HG02970 (cell line): ENCODE measurements around the gene PRR35.

Experiments
- ATAC-seq: cut with Tn5 transposase; IDR thresholded peaks from one replicate; pipeline ENCODE4 v1.9.1; 2021; ENCODE audit warnings: mild to moderate bottlenecking, moderate library complexity, moderate number of reproducible peaks; ENCODE audit not compliant: unreplicated experiment, low FRiP score

Gene PRR35

DNA sequence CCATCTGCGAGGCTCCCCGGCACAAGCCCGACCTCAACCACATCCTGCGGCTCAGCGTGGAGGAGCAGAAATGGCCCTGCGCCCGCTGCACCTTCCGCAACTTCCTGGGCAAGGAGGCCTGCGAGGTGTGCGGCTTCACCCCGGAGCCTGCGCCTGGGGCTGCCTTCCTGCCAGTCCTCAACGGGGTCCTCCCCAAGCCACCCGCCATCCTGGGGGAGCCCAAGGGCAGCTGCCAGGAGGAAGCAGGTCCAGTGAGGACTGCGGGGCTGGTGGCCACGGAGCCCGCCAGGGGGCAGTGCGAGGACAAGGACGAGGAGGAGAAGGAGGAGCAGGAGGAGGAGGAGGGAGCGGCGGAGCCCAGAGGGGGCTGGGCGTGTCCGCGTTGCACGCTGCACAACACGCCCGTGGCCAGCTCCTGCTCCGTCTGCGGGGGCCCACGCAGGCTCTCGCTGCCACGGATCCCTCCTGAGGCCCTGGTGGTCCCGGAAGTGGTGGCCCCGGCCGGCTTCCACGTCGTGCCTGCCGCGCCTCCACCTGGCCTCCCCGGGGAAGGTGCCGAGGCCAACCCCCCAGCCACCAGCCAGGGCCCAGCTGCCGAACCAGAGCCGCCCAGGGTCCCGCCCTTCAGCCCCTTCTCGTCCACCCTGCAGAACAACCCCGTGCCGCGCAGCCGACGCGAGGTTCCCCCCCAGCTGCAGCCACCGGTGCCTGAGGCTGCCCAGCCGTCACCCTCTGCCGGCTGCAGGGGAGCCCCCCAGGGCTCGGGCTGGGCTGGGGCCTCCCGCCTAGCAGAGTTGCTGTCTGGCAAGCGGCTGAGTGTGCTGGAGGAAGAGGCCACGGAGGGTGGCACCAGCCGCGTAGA is 13.1 kb upstream of the PRR35 start:
- ATAC-seq = no peak

DNA sequence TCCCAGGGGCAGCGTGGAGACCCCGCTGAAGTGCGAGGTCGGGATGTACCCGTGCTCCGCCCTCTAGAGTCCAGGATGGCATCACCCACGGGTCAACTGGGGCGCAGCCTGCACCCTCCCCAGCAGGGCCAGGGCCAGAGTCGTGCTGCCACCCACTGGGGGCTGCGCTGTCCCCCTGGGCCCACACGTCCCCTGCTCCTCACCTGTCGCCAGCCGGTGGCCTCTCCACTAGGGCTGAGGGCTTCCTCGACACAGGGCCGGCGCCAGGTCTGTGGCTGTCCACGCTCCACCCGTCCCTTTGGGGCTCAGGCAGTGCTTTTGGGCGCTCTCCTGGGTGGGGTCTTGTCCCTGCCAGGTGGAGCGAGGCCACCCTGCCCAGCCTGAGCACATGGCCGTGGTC is 11.6 kb upstream of the PRR35 start:
- ATAC-seq = no peak

DNA sequence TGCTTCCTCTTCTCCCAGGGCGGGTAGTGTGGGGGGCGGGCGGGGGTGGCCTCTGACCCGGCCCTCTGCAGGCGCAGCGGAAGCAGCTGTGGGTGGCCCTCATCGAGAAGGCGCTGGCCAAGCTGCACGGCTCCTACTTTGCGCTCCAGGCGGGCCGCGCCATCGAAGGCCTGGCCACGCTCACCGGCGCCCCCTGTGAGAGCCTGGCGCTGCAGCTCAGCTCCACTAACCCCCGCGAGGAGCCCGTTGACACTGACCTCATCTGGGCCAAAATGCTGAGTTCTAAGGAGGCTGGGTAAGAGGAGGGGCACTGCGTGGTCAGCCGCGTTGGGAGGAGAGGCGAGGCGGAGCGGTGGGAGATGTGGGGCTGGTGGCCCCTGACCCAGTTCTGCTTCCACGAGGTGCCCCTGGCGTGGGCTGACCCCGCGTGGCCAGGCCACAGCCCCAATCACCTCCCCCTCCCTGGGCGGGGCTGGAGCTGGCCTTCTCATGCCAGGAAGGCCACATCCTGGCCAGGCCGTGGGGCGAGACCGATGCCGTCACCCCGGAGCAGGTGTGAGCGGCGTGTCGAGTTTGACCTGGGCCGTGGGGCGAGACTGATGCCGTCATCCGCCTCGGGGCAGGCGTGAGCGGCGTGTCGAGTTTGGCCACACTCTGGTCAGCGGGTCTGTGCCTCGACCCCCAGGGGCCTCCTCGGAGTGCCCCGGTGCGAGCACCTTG is 10.5 kb upstream of the PRR35 start:
- ATAC-seq = no peak

DNA sequence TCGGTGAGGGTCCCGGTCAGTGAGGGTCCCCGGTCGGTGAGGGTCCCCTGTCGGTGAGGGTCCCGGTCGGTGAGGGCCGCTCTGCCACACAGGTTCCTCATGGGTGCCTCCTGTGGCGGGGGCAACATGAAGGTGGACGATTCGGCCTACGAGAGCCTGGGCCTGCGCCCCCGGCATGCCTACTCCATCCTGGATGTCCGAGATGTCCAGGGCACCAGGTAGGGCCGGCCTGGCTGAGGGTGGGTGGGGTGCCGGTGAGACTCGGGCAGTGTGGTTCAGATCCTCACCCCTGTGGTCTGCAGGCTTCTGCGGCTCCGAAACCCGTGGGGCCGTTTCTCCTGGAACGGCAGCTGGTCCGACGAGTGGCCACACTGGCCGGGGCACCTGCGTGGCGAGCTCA is 9.0 kb upstream of the PRR35 start:
- ATAC-seq = no peak

DNA sequence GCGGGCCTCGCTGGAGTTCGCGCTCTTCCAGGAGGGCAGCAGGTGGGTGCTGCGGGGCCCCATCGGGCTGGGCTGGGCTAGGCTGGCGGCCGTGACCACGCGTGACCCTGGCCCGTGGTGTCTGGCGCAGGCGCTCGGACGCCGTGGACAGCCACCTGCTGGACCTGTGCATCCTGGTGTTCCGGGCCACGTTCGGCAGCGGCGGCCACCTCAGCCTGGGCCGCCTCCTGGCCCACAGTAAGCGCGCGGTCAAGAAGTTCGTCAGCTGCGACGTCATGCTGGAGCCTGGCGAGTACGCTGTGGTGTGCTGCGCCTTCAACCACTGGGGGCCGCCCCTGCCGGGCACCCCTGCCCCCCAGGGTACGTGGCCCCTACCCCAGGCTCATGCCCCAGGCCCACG is 8.0 kb upstream of the PRR35 start:
- ATAC-seq = no peak

DNA sequence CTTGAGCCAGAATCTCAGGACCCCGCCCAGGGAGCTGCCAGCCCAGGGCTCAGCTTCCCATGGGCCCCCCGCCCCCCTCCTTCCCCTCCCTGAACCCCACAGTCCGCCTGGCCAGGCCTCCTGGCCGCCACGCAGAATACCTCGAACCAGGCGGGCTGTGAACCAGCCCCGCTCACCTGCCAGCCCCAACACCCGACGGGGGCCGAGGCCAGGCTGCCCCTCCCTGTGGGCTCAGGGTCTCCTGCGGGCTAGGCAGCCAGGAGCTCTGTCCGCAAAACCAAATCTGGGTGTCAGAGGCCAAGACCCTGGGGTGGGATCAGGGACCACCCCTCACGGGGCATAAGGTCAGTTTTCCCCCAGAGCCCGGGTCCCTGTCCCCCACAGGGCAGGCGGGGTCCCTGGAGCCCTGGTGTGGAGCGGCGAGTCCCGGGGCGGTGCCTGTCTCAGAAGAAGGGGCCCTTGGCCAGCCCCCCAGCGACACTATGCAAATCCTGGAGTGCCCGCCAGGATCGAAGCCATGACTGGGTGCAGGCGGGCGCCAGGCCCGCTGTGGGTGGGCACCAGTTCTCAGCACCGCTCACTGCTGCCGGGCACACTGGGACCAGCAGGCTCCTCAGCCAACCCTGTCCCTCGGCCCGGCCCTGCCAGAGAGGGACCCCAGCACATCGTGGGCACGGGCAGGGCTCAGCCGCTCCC is 6.4 kb upstream of the PRR35 start:
- ATAC-seq = no peak

DNA sequence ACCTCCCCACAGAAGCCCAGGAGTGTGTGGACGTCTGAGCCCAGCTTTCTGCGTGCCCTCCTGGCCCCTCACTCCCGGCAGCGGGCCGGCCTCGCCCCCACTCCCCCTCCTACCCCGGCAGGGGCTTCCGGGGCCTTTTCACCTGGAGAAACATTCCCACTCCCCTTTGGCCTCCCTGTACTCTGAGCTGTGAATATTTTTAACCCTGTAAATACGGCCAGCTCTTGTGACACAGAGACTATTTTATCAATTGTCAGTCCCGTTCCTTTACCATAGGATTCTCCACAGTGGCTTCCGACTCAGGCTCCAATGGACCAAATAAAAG is 5.9 kb upstream of the PRR35 start:
- ATAC-seq = no peak

DNA sequence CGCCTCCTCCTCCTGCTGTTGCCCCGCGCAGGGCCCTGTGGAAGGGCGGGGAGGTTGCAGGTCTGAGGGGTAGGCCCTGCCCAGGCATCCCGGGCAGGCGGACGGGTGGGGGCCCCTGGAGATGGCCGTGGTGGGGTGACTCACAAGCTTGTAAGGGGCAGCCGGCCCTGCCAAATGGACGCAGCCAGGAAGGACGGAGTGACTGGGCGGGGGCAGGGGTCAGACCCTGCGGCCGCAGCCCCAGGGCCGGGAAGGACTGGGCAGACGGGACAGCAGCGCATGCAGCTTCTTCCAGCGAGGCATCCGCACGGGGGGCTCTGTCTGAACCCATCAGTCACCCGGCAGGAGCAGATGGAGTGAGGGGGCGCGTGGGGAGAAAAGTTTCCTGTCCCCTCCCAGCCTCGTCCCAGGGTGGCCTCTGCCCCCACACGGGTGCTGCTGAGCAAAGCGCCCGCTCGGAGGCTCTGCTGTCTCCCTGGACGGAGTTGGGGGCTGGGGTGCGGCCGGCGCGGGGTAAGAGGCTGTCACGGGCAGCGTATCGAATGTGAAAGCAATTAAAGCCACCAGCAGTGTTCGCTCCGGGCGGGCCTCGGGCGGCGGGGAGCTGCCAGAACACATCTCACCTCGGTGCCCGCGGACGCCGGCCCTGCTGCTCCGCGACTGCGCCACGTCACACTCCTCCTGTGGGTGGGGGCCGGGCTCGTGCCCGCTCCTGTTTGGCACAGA is 5.4 kb upstream of the PRR35 start:
- ATAC-seq = no peak

DNA sequence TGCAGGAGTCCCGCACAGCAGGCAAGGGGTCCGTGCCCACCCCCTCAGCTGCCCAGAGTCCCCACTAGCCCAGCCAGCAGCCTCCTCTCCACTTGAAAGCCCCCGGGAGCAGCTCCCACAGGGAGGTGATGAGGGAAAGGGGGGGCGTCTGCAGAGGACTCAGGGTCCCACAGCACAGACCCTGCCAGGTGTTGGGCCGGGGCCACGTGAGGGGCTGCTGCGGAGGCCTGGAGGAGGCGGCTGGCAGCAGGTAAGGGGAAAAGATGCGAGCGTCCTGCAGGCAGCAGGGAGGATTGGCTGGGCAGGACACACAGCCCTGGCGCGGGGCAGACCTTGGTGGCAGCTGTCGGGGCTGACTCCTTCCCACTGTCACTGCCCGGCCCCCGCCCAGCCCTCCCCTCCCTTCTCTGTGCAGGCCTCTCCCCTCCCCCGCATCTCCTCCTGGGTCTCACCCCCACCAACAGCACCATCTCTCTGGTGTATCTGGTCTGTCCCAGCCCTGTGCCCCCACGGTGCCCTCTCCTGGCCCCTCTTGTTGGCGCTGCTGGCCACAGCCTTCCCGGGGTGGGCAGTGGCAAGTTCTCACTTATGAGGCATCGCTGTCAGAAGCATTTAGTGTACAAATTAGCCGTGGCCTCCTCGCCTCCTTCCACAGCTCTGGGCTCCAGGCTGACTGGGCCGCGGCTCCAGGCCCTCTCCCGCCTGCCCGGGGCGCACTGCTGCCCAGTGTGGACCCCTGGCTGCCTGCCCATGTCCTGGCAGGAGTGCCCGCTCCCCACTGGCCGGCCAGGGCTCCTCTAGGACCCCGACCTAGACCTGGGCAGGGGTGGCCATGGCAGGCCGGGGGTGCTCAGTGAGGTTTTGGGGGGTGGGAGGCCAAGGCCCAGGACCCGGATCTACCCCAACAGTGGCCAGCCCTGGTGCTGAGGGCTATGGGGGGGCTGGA is 4.4 kb upstream of the PRR35 start:
- ATAC-seq = no peak

DNA sequence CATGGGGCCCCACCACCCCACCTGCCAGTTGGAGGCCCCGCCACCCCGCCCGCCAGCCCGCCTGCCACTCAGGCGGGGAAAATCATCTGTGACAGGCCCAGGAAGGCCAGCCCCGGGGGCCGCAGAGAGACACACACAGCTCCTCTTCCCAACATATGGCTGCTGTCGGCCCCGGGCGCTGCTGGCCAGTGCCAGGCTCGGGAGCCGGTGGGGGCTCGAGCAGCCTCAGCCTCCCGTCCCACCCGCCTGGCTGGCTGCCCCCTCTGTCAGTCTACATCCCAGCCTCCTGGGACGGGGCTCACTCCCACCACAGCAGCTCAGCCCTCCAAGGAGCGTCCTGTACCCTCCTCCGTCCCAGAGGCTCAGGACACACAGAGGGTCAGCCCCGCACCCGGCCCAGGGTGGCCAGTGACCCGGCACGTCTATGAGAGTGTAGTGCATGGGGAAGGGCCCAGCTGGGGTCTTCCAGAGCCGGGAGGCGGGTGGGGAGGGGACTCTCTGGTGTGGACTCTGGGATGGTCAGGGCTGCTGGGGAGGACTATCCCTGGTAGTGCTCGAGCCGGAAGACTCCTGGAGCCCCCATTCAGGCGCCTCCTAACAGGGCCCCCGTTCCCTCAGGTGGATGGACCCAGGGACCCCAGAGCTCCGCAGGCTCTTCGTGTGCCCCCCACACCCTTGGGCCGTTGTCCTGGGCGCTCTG is 3.6 kb upstream of the PRR35 start:
- no peak for ATAC-seq

DNA sequence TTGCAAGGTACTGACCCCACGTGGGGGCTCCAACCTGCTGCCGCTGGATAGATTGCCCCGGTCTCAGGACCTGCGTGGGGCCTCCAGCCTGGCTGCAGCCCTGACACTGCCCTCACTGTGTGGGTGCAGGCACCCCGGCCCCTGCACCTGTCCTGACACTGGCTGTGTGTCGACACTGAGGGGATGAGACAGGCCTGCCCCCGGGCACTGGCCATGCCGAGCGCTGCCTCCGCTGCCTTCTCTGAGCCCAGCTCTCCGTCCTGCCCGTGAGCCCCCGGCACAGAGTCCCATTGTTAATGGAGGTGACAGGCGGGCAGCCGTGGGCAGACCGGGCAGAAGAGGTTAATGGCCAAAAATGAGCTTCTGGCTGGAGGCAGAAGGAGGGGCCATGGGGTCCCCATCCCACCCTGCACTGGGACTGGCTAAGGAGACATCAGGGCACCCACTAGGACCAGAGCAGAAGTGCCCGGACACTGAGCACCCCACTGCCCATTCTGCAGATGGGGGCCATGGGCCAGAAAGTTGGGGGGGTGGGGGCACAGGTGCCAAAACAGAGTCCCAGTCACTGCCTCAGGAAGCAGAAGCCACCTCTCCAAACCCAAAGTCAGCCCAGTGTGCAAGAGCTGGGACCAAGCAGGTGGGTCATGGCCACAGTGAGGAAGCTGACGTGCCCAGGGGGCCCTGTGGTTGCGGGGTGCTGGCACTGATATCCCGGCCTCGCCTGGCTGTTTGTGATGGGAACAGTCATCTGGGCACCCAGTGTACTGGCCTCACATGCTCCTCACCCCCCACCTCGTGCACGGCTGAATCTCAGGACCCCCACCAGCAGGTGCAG is 2.5 kb upstream of the PRR35 start:
- ATAC-seq = no peak

DNA sequence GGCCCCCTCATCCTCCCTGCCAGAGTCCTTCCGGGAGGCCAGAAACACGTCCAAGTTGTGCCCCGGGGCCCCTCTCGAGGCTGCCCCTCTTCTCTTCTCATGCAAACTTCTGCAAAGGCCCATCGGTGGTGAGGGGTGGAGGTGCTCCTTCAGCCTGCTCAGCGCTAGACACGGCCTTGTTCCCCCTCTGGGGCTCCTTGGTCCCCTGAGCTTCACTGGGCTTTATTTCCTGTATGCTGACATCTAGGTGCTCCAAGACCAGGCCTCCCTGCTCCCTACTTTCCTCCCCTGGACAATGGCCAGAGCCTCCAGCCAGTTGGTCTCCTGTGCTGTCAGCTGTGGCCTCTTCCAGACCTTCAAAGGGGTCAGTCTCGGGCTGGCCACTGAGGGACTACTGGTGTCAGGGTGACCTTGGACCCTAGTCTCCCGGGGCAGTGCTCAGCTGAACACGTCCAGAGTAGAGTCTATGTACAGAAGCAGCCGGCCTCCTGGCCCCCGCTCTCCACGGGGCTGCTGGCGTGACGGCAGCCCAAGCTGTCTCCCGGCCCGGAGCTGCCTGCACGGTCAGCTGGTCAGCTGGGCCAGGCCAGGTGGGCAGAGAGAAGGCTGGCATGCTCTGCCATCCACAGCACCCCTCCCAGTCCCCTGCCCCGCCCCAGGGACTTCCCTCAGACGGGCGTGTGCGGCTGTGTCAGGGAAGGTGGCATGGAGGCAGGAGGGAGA is 1.7 kb upstream of the PRR35 start:
- ATAC-seq = no peak

DNA sequence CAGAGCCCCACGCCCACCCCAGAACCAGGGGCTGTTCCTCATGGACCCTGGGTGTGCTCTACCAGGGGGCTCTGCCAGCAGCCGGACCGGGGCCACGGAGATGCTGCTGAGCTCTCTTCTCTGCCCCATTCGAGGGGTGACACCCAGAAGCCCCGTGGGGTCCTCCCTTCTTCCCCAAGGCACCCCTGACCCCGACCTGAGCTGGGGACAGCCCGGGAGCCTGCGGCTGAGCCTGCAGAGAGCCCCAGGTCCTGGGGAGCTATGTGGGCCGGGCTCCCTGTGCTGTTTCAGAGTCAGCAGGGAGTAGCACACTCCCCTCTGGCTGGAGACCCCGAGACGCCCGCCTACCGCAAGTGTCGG is 1.2 kb upstream of the PRR35 start:
- ATAC-seq = no peak

DNA sequence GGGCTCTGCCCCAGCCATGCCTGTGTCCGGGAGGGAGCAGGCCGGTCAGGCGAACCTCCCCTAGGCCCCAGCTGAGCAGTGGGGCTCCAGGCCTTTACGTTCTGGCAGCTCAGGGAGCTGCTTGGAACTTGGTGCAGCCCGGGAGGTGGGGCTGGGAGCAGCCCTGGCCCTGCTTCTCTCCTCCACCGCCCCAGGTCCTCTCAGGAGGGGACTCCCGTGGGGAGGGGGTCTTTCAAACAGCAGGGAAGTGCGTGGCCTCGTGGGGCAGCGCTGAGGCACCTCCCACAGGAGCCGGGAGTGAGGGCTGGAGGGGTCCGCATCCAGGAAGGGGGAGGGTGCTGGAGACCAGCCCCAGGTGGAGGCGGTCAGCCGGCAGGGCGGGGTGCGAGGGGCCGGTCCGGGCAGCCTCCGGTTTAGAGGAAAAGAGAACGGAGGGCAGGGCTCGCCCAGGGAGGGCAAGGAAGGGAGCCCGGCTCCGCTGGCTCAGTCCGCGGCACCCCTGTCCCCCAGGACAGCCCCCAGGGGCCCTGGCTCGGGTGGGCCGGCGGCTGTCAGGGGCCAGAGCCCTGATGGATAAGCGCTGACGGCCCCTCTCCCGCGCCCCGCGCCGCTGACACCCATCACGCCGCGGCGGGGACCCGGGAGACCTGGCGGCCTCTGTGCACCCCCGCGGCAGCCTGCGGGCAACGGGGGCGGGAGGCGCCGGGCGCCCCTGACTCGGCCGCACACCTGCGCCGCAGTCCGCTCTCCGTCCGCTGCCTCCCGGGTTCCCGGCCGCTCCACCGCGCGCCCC is 587 bp upstream of the PRR35 start:
- no peak for ATAC-seq

DNA sequence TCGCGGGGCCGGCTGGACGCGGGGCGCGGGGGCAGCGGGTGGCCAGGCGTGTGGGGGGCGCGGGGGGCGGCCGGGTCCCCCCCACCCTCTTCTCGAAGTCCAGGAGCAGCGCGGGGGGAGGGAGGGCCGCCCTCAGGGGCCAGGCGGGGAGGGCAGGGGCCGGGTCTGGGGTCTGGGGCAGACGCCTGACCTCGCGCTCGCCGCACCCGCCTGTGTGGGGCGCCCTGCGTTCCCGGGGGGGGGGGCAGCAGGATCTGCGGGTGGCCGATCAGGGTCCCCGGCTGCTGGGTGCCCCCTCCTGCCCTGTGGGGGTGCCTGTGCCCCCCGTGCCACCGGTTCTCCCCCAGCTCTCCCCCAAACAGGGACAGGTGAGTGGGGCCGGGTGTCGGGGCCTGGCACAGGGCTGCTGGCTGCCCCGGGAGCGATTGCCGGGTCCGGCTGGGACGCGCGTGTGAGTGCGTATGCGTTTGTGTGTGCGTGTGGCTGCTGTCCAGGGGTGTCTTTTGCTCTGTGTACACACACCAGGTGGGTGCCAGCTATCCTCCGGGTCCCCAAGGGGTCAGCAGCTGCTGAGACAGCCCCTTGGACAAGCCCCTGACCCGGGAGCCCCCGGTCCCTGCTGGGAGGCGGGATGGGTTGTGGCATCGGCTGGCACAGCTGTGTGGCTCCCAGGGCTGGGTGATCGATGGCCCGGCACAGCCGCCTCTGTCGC is 663 bp downstream of the PRR35 start:
- ATAC-seq = no peak

DNA sequence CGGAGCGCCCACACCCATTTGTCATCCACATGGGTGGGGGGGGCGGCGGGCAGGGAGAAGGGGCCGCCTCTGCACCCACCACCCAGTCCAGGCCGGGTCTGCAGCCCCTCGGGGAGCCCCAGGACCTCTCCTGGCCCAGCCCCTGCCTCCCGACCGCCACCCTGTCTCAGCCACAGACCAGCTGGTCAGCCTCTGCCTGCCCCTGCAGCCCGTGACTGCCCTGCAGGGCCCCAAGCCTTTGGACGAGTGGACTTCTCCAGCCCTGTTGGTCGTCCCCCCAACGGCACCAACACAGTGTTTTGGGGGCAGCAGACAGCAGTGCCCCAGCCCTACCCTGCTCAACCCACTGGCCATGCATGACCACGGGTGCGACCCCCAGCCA is 1.2 kb downstream of the PRR35 start:
- ATAC-seq = no peak
